H1 (cell line): ENCODE measurements around the gene LAPTM4A. TPM values are rescaled to one million over a fixed set of nuclear protein-coding genes. Genes with fewer than 3 reads are reported as not detected.

Experiments
- CTCF ChIA-PET: fragments of 300-600 bp; sonication (Branson Sonifier 250); formaldehyde crosslinking; loops from one replicate; lab custom pipeline; 2021; ENCODE audit not compliant: partially characterized antibody; lab: Charles Lee
- POLR2A ChIA-PET: fragments of 300-600 bp; sonication (Branson Sonifier 250); formaldehyde crosslinking; loops from one replicate; lab custom pipeline; 2021; ENCODE audit warnings: inconsistent platforms; ENCODE audit not compliant: partially characterized antibody; lab: Charles Lee
- DNase-seq, 2 experiments: peaks; one replicate each; pipeline versions ENCODE4 v3.0.0 to v3.0.0-alpha.2; 2010 to 2022; ENCODE audit warnings: low spot score in 2 of 2, low read depth in 1 of 2, mixed read lengths in 1 of 2
- FAIRE-seq: peaks from 2 replicates; lab custom pipeline; 2011; peaks lifted over from hg19 to GRCh38; lab: Jason Lieb, UNC
- H2AFZ ChIP-seq: 2 replicates; pipeline ENCODE4 v1.8.1; 2012; ENCODE audit warnings: low read length, inconsistent platforms
- H2AK5ac ChIP-seq: 2 replicates; pipeline ENCODE4 v1.6.1; 2013; ENCODE audit warnings: low read depth, low read length
- H2BK120ac ChIP-seq: replicated peaks from 2 replicates; pipeline ENCODE3; 2013; ENCODE audit warnings: low read depth, low read length, inconsistent platforms
- H2BK12ac ChIP-seq: 2 replicates; pipeline ENCODE4 v1.6.1; 2013; ENCODE audit warnings: low read depth, low read length
- H2BK15ac ChIP-seq: 2 replicates; pipeline ENCODE4 v1.6.1; 2013; ENCODE audit warnings: low read length
- H2BK20ac ChIP-seq: 2 replicates; pipeline ENCODE4 v1.6.1; 2013; ENCODE audit warnings: low read length
- H2BK5ac ChIP-seq: 2 replicates; pipeline ENCODE4 v1.6.1; 2013; ENCODE audit warnings: low read depth, low read length
- H3K14ac ChIP-seq: 2 replicates; pipeline ENCODE4 v1.6.1; 2013; ENCODE audit warnings: inconsistent platforms; ENCODE audit not compliant: insufficient read length
- H3K18ac ChIP-seq: 2 replicates; pipeline ENCODE4 v1.6.1; 2013; ENCODE audit warnings: low read length; ENCODE audit errors: extremely low read depth
- H3K23ac ChIP-seq: 2 replicates; pipeline ENCODE4 v1.6.1; 2013; ENCODE audit warnings: inconsistent platforms; ENCODE audit not compliant: insufficient read length
- H3K23me2 ChIP-seq: 2 replicates; pipeline ENCODE4 v1.6.1; 2013; ENCODE audit warnings: low read depth, low read length
- H3K27ac ChIP-seq: 2 replicates; pipeline ENCODE4 v1.6.1; 2011; ENCODE audit warnings: low read depth, low read length, inconsistent platforms
- H3K27me3 ChIP-seq, 4 experiments: replicated peaks in 1 of 4; 1 replicate in 1 of 4; 2 replicates in 3 of 4; pipeline versions ENCODE4 v1.6.1 to v1.8.1; 2011 to 2013; ENCODE audit warnings: low read length in 3 of 4, mild to moderate bottlenecking in 3 of 4, inconsistent platforms in 2 of 4, mixed read lengths in 2 of 4, moderate library complexity in 1 of 4; ENCODE audit not compliant: control insufficient read depth in 3 of 4, insufficient read depth in 3 of 4; ENCODE audit errors: extremely low read depth in 1 of 4
- H3K36me3 ChIP-seq, 4 experiments: 2 replicates each; pipeline versions ENCODE4 v1.6.1 to v1.8.1; 2011 to 2013; ENCODE audit warnings: mild to moderate bottlenecking in 4 of 4, low read length in 3 of 4, moderate library complexity in 2 of 4, control low read depth in 1 of 4, inconsistent platforms in 1 of 4; ENCODE audit not compliant: insufficient read depth in 4 of 4, control insufficient read depth in 2 of 4
- H3K4ac ChIP-seq: replicated peaks from 2 replicates; pipeline ENCODE3; 2013; ENCODE audit warnings: low read length, low read depth, mixed read lengths, inconsistent platforms; ENCODE audit not compliant: insufficient read length
- H3K4me1 ChIP-seq, 4 experiments: replicated peaks in 1 of 4; 1 replicate in 1 of 4; 2 replicates in 3 of 4; pipeline versions ENCODE4 v1.6.1 to v1.8.1; 2011 to 2013; ENCODE audit warnings: low read length in 3 of 4, inconsistent platforms in 2 of 4, mixed read lengths in 1 of 4; ENCODE audit not compliant: insufficient read depth in 4 of 4, control insufficient read depth in 3 of 4
- H3K4me2 ChIP-seq, 2 experiments: 2 replicates each; pipeline versions ENCODE4 v1.6.1 to v1.8.1; 2011 to 2013; ENCODE audit warnings: low read depth in 2 of 2, low read length in 2 of 2, control low read depth in 1 of 2, inconsistent platforms in 1 of 2, mild to moderate bottlenecking in 1 of 2; ENCODE audit not compliant: insufficient read depth in 1 of 2
- H3K4me3 ChIP-seq, 4 experiments: fragments of 200-600, 300-600 bp in 1 of 4; sonication (generic), shearing (Covaris generic), sonication (Bioruptor Twin) in 1 of 4; 2 replicates each; pipeline versions ENCODE4 v1.5.1 to v1.8.1; 2011 to 2016; ENCODE audit warnings: low read length in 4 of 4, low read depth in 3 of 4, control low read depth in 2 of 4, inconsistent platforms in 2 of 4, mild to moderate bottlenecking in 2 of 4, mixed read lengths in 1 of 4, moderate library complexity in 1 of 4; ENCODE audit not compliant: insufficient read depth in 2 of 4; ENCODE audit errors: extremely low read depth in 1 of 4
- H3K56ac ChIP-seq: replicated peaks from 2 replicates; pipeline ENCODE3; 2013; ENCODE audit warnings: low read depth, mild to moderate bottlenecking, mixed read lengths, low read length, inconsistent platforms; ENCODE audit not compliant: insufficient read length
- H3K79me1 ChIP-seq: 2 replicates; pipeline ENCODE4 v1.6.1; 2013; ENCODE audit warnings: low read depth, low read length, control low read depth
- H3K79me2 ChIP-seq, 2 experiments: 2 replicates each; pipeline versions ENCODE4 v1.6.1 to v1.8.1; 2012 to 2013; ENCODE audit warnings: low read length in 2 of 2, mild to moderate bottlenecking in 2 of 2, inconsistent platforms in 1 of 2; ENCODE audit not compliant: insufficient read depth in 2 of 2, control insufficient read depth in 1 of 2
- H3K9ac ChIP-seq, 4 experiments: replicated peaks in 1 of 4; 1 replicate in 1 of 4; 2 replicates in 3 of 4; pipeline versions ENCODE4 v1.6.1 to v1.8.1; 2011 to 2013; ENCODE audit warnings: low read depth in 3 of 4, low read length in 3 of 4, control low read depth in 2 of 4, mild to moderate bottlenecking in 2 of 4, moderate library complexity in 2 of 4, inconsistent platforms in 1 of 4; ENCODE audit errors: extremely low read depth in 1 of 4
- H3K9me3 ChIP-seq, 2 experiments: 2 replicates each; pipeline versions ENCODE4 v1.6.1 to v1.8.1; 2012 to 2013; ENCODE audit warnings: mild to moderate bottlenecking in 2 of 2, moderate library complexity in 2 of 2, control low read depth in 1 of 2, inconsistent platforms in 1 of 2, low read depth in 1 of 2, low read length in 1 of 2, mixed read lengths in 1 of 2; ENCODE audit not compliant: insufficient read depth in 2 of 2
- H4K20me1 ChIP-seq, 2 experiments: replicated peaks in 1 of 2; 2 replicates each; pipeline versions ENCODE3 to v1.8.1; 2011 to 2013; ENCODE audit warnings: inconsistent platforms in 2 of 2, low read length in 2 of 2, mild to moderate bottlenecking in 1 of 2; ENCODE audit not compliant: insufficient read depth in 2 of 2, control insufficient read depth in 1 of 2
- H4K5ac ChIP-seq: 2 replicates; pipeline ENCODE4 v1.6.1; 2013; ENCODE audit warnings: low read length, low read depth, mixed read lengths, inconsistent platforms; ENCODE audit not compliant: insufficient read length
- H4K8ac ChIP-seq: 2 replicates; pipeline ENCODE4 v1.8.0; 2013; ENCODE audit warnings: mild to moderate bottlenecking, moderate library complexity, low read length, inconsistent platforms; ENCODE audit not compliant: insufficient read depth; ENCODE audit errors: extremely low read depth
- H4K91ac ChIP-seq: replicated peaks from 2 replicates; pipeline ENCODE3; 2013; ENCODE audit warnings: low read length, mixed read lengths, inconsistent platforms; ENCODE audit not compliant: insufficient read length
- CHD2 ChIP-seq: IDR thresholded peaks from 2 replicates; pipeline ENCODE4 v1.6.1; 2012; ENCODE audit warnings: low read length, improper control_type of control experiment
- GABPA ChIP-seq: IDR thresholded peaks from 2 replicates; pipeline ENCODE4 v1.6.1; 2011; ENCODE audit warnings: mild to moderate bottlenecking, low read length, moderate library complexity, borderline replicate concordance; ENCODE audit not compliant: insufficient read depth
- GTF2F1 ChIP-seq: IDR thresholded peaks from 2 replicates; pipeline ENCODE4 v1.6.1; 2012; ENCODE audit warnings: low read depth, low read length, improper control_type of control experiment, borderline replicate concordance
- JUN ChIP-seq: IDR thresholded peaks from 2 replicates; pipeline ENCODE4 v1.6.1; 2011; ENCODE audit warnings: low read depth, mild to moderate bottlenecking, improper control_type of control experiment, low read length
- RBBP5 ChIP-seq: IDR thresholded peaks from 2 replicates; pipeline ENCODE4 v1.7.1; 2012; ENCODE audit warnings: low read depth, mild to moderate bottlenecking, inconsistent platforms, low read length, moderate library complexity, borderline replicate concordance
- RXRA ChIP-seq: IDR thresholded peaks from 2 replicates; pipeline ENCODE4 v1.6.1; 2011; ENCODE audit warnings: low read depth, mild to moderate bottlenecking, low read length, moderate library complexity; ENCODE audit not compliant: insufficient read depth
- SIRT6 ChIP-seq: IDR thresholded peaks from one replicate; pipeline ENCODE4 v1.7.1; 2012; ENCODE audit warnings: low read length, inconsistent platforms
- SP1 ChIP-seq: IDR thresholded peaks from 2 replicates; pipeline ENCODE4 v1.6.1; 2011; ENCODE audit warnings: low read depth, low read length
- WGBS, 2 experiments: shearing (Covaris generic) in 1 of 2; methylation state at CpG; one replicate each; pipeline versions ENCODE4 v1.1.6 to v1.1.7; 2013 to 2015; ENCODE audit warnings: low lambda C conversion rate in 2 of 2, mixed read lengths in 2 of 2, inconsistent platforms in 1 of 2, low coverage in 1 of 2, missing lambda C conversion rate in 1 of 2; ENCODE audit not compliant: insufficient replicate concordance in 2 of 2, insufficient coverage in 1 of 2, insufficient read length in 1 of 2; ENCODE audit errors: extremely low coverage in 1 of 2, missing lambda C conversion rate in 1 of 2; 5-methylcytosine and 5-hydroxymethylcytosine counted together
- polyA plus RNA-seq, 7 experiments: library from polyadenylated mRNA; depleted of rRNA in 3 of 7; stranded (reverse) in 5 of 7; unstranded in 2 of 7; fragments of >200 nt in 5 of 7; fragments of 200-250 nt in 2 of 7; gene quantifications; 1 replicate in 5 of 7; 2 replicates in 1 of 7; 4 replicates in 1 of 7; pipeline versions ENCODE4 v1.2.1 to v1.2.3, GENCODE V29; 2011 to 2013; ENCODE audit warnings: missing spikeins in 2 of 7, mixed read lengths in 2 of 7
- total RNA-seq: library from RNA; stranded (reverse); fragmentation: NEBNext Ultra II Directional; extraction: Animal tissue kit (Norgen Biotek cat#: 25700); gene quantifications from 2 replicates; pipeline ENCODE4 v1.2.1, GENCODE V29; 2021
- TF ChIP-seq, protein P1 (sequence below), 3 experiments: IDR thresholded peaks; 1 replicate in 2 of 3; 2 replicates in 1 of 3; pipeline versions ENCODE4 v1.5.1 to v1.6.1; 2011; ENCODE audit warnings: low read length in 3 of 3, mild to moderate bottlenecking in 3 of 3, inconsistent platforms in 2 of 3, low read depth in 1 of 3, moderate library complexity in 1 of 3; ENCODE audit not compliant: insufficient read depth in 1 of 3; ENCODE audit errors: control extremely low read depth in 1 of 3
- TF ChIP-seq, protein P2 (sequence below): IDR thresholded peaks from 2 replicates; pipeline ENCODE4 v1.6.1; 2011; ENCODE audit warnings: low read depth, mild to moderate bottlenecking, low read length; ENCODE audit not compliant: insufficient read depth

The LAPTM4A gene
- total and polyA plus RNA-seq, 2 of the 8 experiments (the other 6 are each of a cell fraction or from before 2014, with no cell fraction given): 193 to 419 TPM

DNA sequence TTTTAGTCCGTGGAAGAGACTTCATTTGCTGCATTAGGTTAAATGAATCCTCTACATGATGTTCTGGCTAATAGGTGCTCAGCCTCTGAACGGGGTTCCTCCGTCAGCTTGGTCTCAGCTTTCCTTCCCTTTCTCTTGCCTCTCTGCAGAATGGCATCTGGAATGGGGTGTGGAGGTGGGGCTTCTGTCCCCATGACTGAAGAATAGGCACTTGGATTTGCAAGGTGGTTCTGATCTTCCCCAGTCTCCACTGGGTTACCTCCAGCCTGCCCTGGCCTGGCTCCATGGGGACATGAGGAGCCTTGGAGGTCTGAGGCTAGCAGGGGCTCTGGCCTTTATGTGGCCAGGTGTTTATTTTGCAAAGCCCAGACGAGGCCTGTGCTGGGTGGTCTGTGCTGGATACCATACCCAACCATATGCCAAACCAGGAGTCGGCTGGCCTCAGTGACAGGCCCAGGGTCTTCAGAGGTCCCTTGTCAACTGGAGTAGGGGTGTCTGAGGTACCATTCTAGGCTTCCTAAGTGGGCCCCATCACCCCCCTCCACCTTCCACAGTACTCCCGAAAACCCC lies 28.2 kb upstream of the LAPTM4A start:
- no peak overlapping the region for H4K8ac ChIP-seq
- no peak overlapping the region for H3K4me2 ChIP-seq
- H4K20me1 ChIP-seq: no peaks in the 10 kb centered on the region
- H3K9ac ChIP-seq: no peak overlapping the region
- no peaks in the 10 kb centered on the region for H3K27me3 ChIP-seq
- DNase-seq (no peak), FAIRE-seq (no peak)
- H2AFZ ChIP-seq: no peak overlapping the region
- H2BK12ac ChIP-seq: no peak overlapping the region
- peaks cover 4 to 9% (median 6%) of the 10 kb centered on the region in 4 experiments; a peak in 6 of 7 replicates for H3K4me1 ChIP-seq
- no peak overlapping the region for H4K5ac ChIP-seq
- H2BK15ac ChIP-seq: no peak overlapping the region
- no peak overlapping the region for H3K14ac ChIP-seq
- no peak overlapping the region for H3K18ac ChIP-seq
- H4K91ac ChIP-seq: no peak overlapping the region
- WGBS, 2 experiments: 87% methylated on average over 6 of the region's 6 CpGs; no CpG with 5 or more reads in 1 of the 2 experiments
- no peaks in the 10 kb centered on the region for H3K9me3 ChIP-seq
- no peak overlapping the region for H2BK120ac ChIP-seq
- TF ChIP-seq GTF2F1 (no peak), RXRA (no peak), CHD2 (no peak), SIRT6 (no peak), GABPA (no peak), SP1 (no peak), JUN (no peak), RBBP5 (no peak)
- TF ChIP-seq, protein P1, sequence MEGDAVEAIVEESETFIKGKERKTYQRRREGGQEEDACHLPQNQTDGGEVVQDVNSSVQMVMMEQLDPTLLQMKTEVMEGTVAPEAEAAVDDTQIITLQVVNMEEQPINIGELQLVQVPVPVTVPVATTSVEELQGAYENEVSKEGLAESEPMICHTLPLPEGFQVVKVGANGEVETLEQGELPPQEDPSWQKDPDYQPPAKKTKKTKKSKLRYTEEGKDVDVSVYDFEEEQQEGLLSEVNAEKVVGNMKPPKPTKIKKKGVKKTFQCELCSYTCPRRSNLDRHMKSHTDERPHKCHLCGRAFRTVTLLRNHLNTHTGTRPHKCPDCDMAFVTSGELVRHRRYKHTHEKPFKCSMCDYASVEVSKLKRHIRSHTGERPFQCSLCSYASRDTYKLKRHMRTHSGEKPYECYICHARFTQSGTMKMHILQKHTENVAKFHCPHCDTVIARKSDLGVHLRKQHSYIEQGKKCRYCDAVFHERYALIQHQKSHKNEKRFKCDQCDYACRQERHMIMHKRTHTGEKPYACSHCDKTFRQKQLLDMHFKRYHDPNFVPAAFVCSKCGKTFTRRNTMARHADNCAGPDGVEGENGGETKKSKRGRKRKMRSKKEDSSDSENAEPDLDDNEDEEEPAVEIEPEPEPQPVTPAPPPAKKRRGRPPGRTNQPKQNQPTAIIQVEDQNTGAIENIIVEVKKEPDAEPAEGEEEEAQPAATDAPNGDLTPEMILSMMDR (IDR thresholded peaks at IDR 0.05; ENCODE audit: control extremely low read depth in 1 of 3, insufficient read depth in 1 of 3, low read depth in 1 of 3, low read length in 3 of 3): no peak
- TF ChIP-seq, protein P2, sequence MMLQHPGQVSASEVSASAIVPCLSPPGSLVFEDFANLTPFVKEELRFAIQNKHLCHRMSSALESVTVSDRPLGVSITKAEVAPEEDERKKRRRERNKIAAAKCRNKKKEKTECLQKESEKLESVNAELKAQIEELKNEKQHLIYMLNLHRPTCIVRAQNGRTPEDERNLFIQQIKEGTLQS: no peak
- no peak overlapping the region for H2AK5ac ChIP-seq
- H3K79me1 ChIP-seq: no peaks in the 10 kb centered on the region
- no peaks in the 10 kb centered on the region for H3K36me3 ChIP-seq
- no peaks in the 10 kb centered on the region for H3K79me2 ChIP-seq
- 0 out of 2 replicates have a peak overlapping the region, but pooled peaks have one; percentile 34 for H2BK20ac ChIP-seq
- no peak overlapping the region for H2BK5ac ChIP-seq
- H3K56ac ChIP-seq: no peak overlapping the region
- H3K27ac ChIP-seq: no peak overlapping the region
- H3K23ac ChIP-seq: no peak overlapping the region
- CTCF ChIA-PET: interaction anchor here (0.6 to 4.3 kb wide), 7 partner anchors 10 to 92 kb away, joined by 3 to 24 read pairs (median 6); no protein-coding TSS in a partner anchor
- H3K4me3 ChIP-seq: no peak overlapping the region
- POLR2A ChIA-PET: interaction anchor here (0.7 kb wide), 1 partner anchor 14 kb away, joined by 3 read pairs; no protein-coding TSS in a partner anchor
- no peaks in the 10 kb centered on the region for H3K23me2 ChIP-seq
- H3K4ac ChIP-seq: no peak overlapping the region
